GM18517 (cell line): ENCODE results near the gene EEF2.

ENCODE experiments used
- ATAC-seq: cut with Tn5 transposase; IDR thresholded peaks from one replicate; pipeline ENCODE4 v1.9.1; 2021; ENCODE audit warnings: mild to moderate bottlenecking, moderate library complexity; ENCODE audit not compliant: unreplicated experiment

Gene EEF2

GRCh38 chr19:3986260-3987041 is 1.2 kb upstream of the EEF2 start:
- ATAC-seq, result no peak

GRCh38 chr19:3985643-3986259 is 488 bp upstream of the EEF2 start:
- no peak for ATAC-seq

GRCh38 chr19:3984584-3984907 is 717 bp downstream of the EEF2 start:
- no peak for ATAC-seq

- ATAC-seq, result no peak
Observed at GRCh38 chr19:3983936-3984583, 1.2 kb downstream of the EEF2 start.

- no peak for ATAC-seq
Observed at GRCh38 chr19:3983542-3983914, 1.7 kb downstream of the EEF2 start.

GRCh38 chr19:3982701-3983541 is 2.3 kb downstream of the EEF2 start:
- ATAC-seq, result no peak

- no peak for ATAC-seq
Observed at GRCh38 chr19:3981736-3982681, 3.3 kb downstream of the EEF2 start.

- ATAC-seq, result no peak
Observed at GRCh38 chr19:3981373-3981735, 3.9 kb downstream of the EEF2 start.

- no peak for ATAC-seq
Observed at GRCh38 chr19:3980353-3981251, 4.7 kb downstream of the EEF2 start.

GRCh38 chr19:3979674-3980352 is 5.5 kb downstream of the EEF2 start:
- no peak for ATAC-seq

- no peak for ATAC-seq
Observed at GRCh38 chr19:3979289-3979673, 6.0 kb downstream of the EEF2 start.

- no peak for ATAC-seq
Observed at GRCh38 chr19:3978145-3978544, 7.1 kb downstream of the EEF2 start.

GRCh38 chr19:3977242-3978143 is 7.8 kb downstream of the EEF2 start:
- ATAC-seq, result no peak

GRCh38 chr19:3976495-3977241 is 8.6 kb downstream of the EEF2 start:
- ATAC-seq, result no peak

GRCh38 chr19:3975637-3976087 is 9.6 kb downstream of the EEF2 start:
- ATAC-seq, result no peak

GRCh38 chr19:3975144-3975543 is 10.1 kb downstream of the EEF2 start:
- ATAC-seq, result no peak
